GM12874 (cell line): Measurements from ENCODE around the gene ZDHHC20.

Source experiments
- CTCF ChIP-seq: IDR thresholded peaks from 2 replicates; pipeline ENCODE4 v1.5.1; 2011; ENCODE audit warnings: low read depth, mild to moderate bottlenecking, control low read depth, low read length, moderate library complexity; ENCODE audit not compliant: insufficient read depth

Gene ZDHHC20

GRCh38 chr13:21476893-21477472 is 17.9 kb upstream of the ZDHHC20 start:
- peak; percentile 96 for TF ChIP-seq CTCF

- TF ChIP-seq CTCF = no peak
Measured at GRCh38 chr13:21475115-21475514, 16.0 kb upstream of the ZDHHC20 start.

DNA sequence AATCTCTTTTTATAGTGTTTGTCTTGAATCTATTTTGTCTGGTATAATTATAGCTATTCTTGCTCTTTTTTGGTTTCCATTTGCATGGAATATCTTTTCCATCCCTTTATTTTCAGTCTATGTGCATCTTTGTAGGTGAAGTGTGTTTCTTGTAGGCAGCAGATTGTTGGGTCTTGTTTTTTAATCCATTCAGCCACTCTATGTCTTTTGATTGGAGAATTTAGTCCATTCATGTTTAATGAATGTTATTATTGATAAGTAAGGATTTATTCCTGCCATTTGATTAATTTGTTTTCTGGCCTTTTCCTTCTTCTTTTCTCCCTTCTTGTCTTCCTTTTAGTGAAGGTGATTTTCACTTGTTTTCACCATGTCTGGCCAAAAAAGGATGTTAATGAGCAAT is 11.7 kb upstream of the ZDHHC20 start:
- TF ChIP-seq CTCF = no peak

DNA sequence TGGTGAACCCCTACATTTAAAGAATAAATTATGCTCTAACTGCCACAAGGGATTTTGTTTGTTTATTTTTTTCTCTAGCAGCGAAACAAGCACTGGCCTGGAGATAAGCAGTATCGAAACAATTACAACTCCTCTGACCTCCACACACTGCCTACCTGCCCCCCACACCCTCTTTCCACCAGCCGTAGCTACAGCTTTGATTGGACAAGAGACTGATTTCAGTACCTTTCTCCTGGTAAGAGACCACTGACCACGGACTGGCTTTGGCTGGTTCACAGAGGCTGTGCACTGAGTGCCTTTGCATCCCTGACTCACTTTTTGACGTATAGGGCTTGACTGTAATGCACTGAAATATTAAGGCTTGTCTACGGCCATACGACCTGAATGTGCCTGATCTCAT is 7.4 kb upstream of the ZDHHC20 start:
- no peak for TF ChIP-seq CTCF

DNA sequence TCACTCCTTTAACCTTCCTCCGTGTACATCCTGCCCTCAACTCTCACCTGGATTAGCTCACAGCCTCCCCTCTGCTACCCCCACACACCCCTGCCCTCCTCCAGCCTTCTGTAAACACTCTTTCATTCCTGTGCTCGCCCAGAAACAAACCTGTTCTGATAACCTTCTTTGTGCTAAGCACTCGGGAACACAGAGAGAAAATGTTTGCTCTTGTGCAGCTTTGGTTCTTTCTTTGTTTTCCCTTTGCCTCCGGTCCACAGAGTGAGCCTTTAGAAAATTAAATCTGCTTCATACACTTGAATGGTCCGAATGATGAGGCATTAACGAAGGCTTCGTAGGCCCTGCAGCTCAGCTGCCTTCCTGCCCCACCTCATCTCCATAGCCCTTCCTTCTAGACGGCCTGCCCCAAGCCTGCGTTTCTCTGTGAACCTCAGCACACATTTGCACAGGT is 6.6 kb upstream of the ZDHHC20 start:
- TF ChIP-seq CTCF = no peak

GRCh38 chr13:21463424-21463823 is 4.3 kb upstream of the ZDHHC20 start:
- TF ChIP-seq CTCF = no peak

GRCh38 chr13:21461131-21461530 is 2.0 kb upstream of the ZDHHC20 start:
- TF ChIP-seq CTCF = no peak

- TF ChIP-seq CTCF = no peak
Measured at GRCh38 chr13:21458451-21458812, 671 bp downstream of the ZDHHC20 start.
